GM18508 (cell line): ENCODE data around the gene KYNU.
"Not testable (repeated sequence)": the region's sequence is repeated elsewhere in the genome, so short reads cannot be mapped to it uniquely, and the experiment has no call there.

ENCODE experiments used
- ATAC-seq: cut with Tn5 transposase; IDR thresholded peaks from one replicate; pipeline ENCODE4 v1.9.1; 2021; ENCODE audit warnings: moderate number of reproducible peaks; ENCODE audit not compliant: insufficient read depth, unreplicated experiment

The KYNU gene

GRCh38 chr2:143075711-143076110 lies 198.2 kb downstream of the KYNU start:
- no peak for ATAC-seq

GRCh38 chr2:143078104-143078503 lies 200.6 kb downstream of the KYNU start:
- ATAC-seq = no peak

GRCh38 chr2:143081616-143082015 lies 204.2 kb downstream of the KYNU start:
- ATAC-seq = no peak

- no peak for ATAC-seq
These were observed 206.2 kb downstream of the KYNU start for GRCh38 chr2:143083636-143084035.

- no peak for ATAC-seq
These were observed 207.0 kb downstream of the KYNU start for GRCh38 chr2:143084462-143084861.

GRCh38 chr2:143085125-143085784 lies 207.8 kb downstream of the KYNU start:
- peak; percentile 65 for ATAC-seq

- ATAC-seq = no peak
These were observed 209.6 kb downstream of the KYNU start for GRCh38 chr2:143087033-143087432.

GRCh38 chr2:143088388-143088787 lies 210.9 kb downstream of the KYNU start:
- ATAC-seq = no peak

GRCh38 chr2:143089520-143089919 lies 212.1 kb downstream of the KYNU start:
- ATAC-seq = not testable (repeated sequence)
